Measurements from ENCODE around the gene HSF5. TPM values are rescaled to one million over a fixed set of nuclear protein-coding genes. Genes with fewer than 3 reads are reported as not detected.
"Not testable (repeated sequence)": the region's sequence is repeated elsewhere in the genome, so short reads cannot be mapped to it uniquely, and the experiment has no call there.

Gene HSF5
- total RNA-seq, 1 experiment from 2014 or later: not detected

GRCh38 chr17:58400826-58401225, 87.4 kb downstream of the HSF5 start:
- no TSS peak for BruUV-seq (replicated peaks)
- ChIA-PET POLR2A (interaction anchor here (0.5 to 10.4 kb wide), 8 partner anchors 10 to 451 kb away, joined by 3 to 201 read pairs (median 4); partner anchors contain the start of genes RNF43 and SUPT4H1), CTCF (interaction anchor here (1.4 to 1.9 kb wide), 2 partner anchors 17 kb away, joined by 6 to 7 read pairs; partner anchors contain the start of gene RNF43)
- H3K4me3 Mint-ChIP-seq (ENCODE audit: unreplicated experiment): no peak overlapping the region
- no peak for TF ChIP-seq CTCF (IDR thresholded peaks at IDR 0.05; ENCODE audit: unreplicated experiment)
- peak overlapping the region; percentile 89 for H3K27ac Mint-ChIP-seq (ENCODE audit: low read depth, unreplicated experiment)
- H3K9me3 Mint-ChIP-seq (ENCODE audit: unreplicated experiment): no peaks in the 10 kb centered on the region
- no peaks in the 10 kb centered on the region for H3K36me3 Mint-ChIP-seq (ENCODE audit: insufficient read depth, unreplicated experiment)
- intact Hi-C loops (cut with micrococcal nuclease): no loop called here
- H3K27me3 Mint-ChIP-seq (ENCODE audit: insufficient read depth, unreplicated experiment): no peaks in the 10 kb centered on the region
- H3K4me1 Mint-ChIP-seq (ENCODE audit: insufficient read depth, unreplicated experiment): peaks cover 37% of the 10 kb centered on the region
- DNase-seq (ENCODE audit: unreplicated experiment): no peak

- Mint-ChIP-seq H3K4me1 (ENCODE audit: insufficient read depth, unreplicated experiment) (peaks cover 32% of the 10 kb centered on the region), H3K27me3 (ENCODE audit: insufficient read depth, unreplicated experiment) (no peaks in the 10 kb centered on the region), H3K4me3 (ENCODE audit: unreplicated experiment) (no peak overlapping the region), H3K36me3 (ENCODE audit: insufficient read depth, unreplicated experiment) (no peaks in the 10 kb centered on the region), H3K9me3 (ENCODE audit: unreplicated experiment) (no peaks in the 10 kb centered on the region), H3K27ac (ENCODE audit: low read depth, unreplicated experiment) (no peak overlapping the region)
- intact Hi-C loops (cut with micrococcal nuclease): no loop called here
- no TSS peak for BruUV-seq (replicated peaks)
- ChIA-PET POLR2A (interaction anchor here (0.6 to 10.4 kb wide), 4 partner anchors 9 to 47 kb away, joined by 3 to 201 read pairs (median 30); partner anchors contain the start of genes RNF43 and SUPT4H1), CTCF (interaction anchor here (1.4 kb wide), 1 partner anchor 18 kb away, joined by 6 read pairs; the partner anchor contains the start of gene RNF43)
- DNase-seq (ENCODE audit: unreplicated experiment): no peak
- TF ChIP-seq CTCF (IDR thresholded peaks at IDR 0.05; ENCODE audit: unreplicated experiment): no peak
Measured at GRCh38 chr17:58399974-58400373, 88.2 kb downstream of the HSF5 start.

- CTCF ChIA-PET: no interaction called here
- DNase-seq (ENCODE audit: unreplicated experiment): no peak
- no peak overlapping the region for H3K27ac Mint-ChIP-seq (ENCODE audit: low read depth, unreplicated experiment)
- H3K27me3 Mint-ChIP-seq (ENCODE audit: insufficient read depth, unreplicated experiment): no peaks in the 10 kb centered on the region
- intact Hi-C loops (cut with micrococcal nuclease): no loop called here
- no peaks in the 10 kb centered on the region for H3K36me3 Mint-ChIP-seq (ENCODE audit: insufficient read depth, unreplicated experiment)
- peaks cover 38% of the 10 kb centered on the region for H3K4me1 Mint-ChIP-seq (ENCODE audit: insufficient read depth, unreplicated experiment)
- no peak overlapping the region for H3K4me3 Mint-ChIP-seq (ENCODE audit: unreplicated experiment)
- no peaks in the 10 kb centered on the region for H3K9me3 Mint-ChIP-seq (ENCODE audit: unreplicated experiment)
- TF ChIP-seq CTCF (IDR thresholded peaks at IDR 0.05; ENCODE audit: unreplicated experiment): no peak
- no TSS peak for BruUV-seq (replicated peaks)
- POLR2A ChIA-PET: interaction anchor here (0.8 to 1.7 kb wide), 3 partner anchors 10 to 47 kb away, joined by 4 to 12 read pairs (median 8); partner anchors contain the start of gene SUPT4H1
Measured at GRCh38 chr17:58398574-58399266, 89.5 kb downstream of the HSF5 start.

- H3K4me3 Mint-ChIP-seq (ENCODE audit: unreplicated experiment); H3K36me3 Mint-ChIP-seq (ENCODE audit: insufficient read depth, unreplicated experiment); BruUV-seq (replicated peaks); DNase-seq (ENCODE audit: unreplicated experiment); H3K27me3 Mint-ChIP-seq (ENCODE audit: insufficient read depth, unreplicated experiment); H3K27ac Mint-ChIP-seq (ENCODE audit: low read depth, unreplicated experiment); intact Hi-C loops (cut with micrococcal nuclease); H3K9me3 Mint-ChIP-seq (ENCODE audit: unreplicated experiment): not testable (repeated sequence)
- peaks cover 25% of the 10 kb centered on the region for H3K4me1 Mint-ChIP-seq (ENCODE audit: insufficient read depth, unreplicated experiment)
- POLR2A ChIA-PET: interaction anchor here (1.3 to 1.7 kb wide), 2 partner anchors 19 to 45 kb away, joined by 8 to 12 read pairs; partner anchors contain the start of gene SUPT4H1
- CTCF ChIA-PET: interaction anchor here (0.6 to 1.3 kb wide), 5 partner anchors 13 to 1415 kb away, joined by 3 read pairs; no protein-coding TSS in a partner anchor
Measured at GRCh38 chr17:58397421-58397820, 90.8 kb downstream of the HSF5 start.

All from MCF 10A (cell line).